Heart left ventricle (tissue), 16 donors: ENCODE measurements around the gene AKT2. TPM values are rescaled to one million over a fixed set of nuclear protein-coding genes. Genes with fewer than 3 reads are reported as not detected.

Experiments used
- ATAC-seq, 4 donors: fragments of 200-7000 bp; cut with Tn5 transposase; one replicate each; pipeline ENCODE4 v1.9.1; 2020 to 2022; ENCODE audit warnings: moderate library complexity in 4 of 4, mild to moderate bottlenecking in 3 of 4, moderate number of reproducible peaks in 1 of 4
- DNase-seq, 5 donors: peaks; one replicate each; pipeline ENCODE4 v3.0.0-alpha.2; 2020
- H3K27ac ChIP-seq, 12 donors: fragments of 200-600 bp; sonication (generic) in 4 of 12; one replicate each; pipeline versions ENCODE4 v1.5.0 to v1.8.0; 2016 to 2022; ENCODE audit warnings: mild to moderate bottlenecking in 2 of 12
- H3K27me3 ChIP-seq, 9 donors: fragments of 200-600 bp; sonication (generic) in 2 of 9; one replicate each; pipeline versions ENCODE4 v1.5.1 to v1.8.0; 2016 to 2022; ENCODE audit warnings: mild to moderate bottlenecking in 3 of 9
- H3K36me3 ChIP-seq, 9 donors: fragments of 200-600 bp; sonication (generic) in 2 of 9; one replicate each; pipeline versions ENCODE4 v1.5.0 to v1.8.0; 2018 to 2022; ENCODE audit warnings: mild to moderate bottlenecking in 2 of 9
- H3K4me1 ChIP-seq, 12 donors: fragments of 200-600 bp; sonication (generic) in 4 of 12; one replicate each; pipeline versions ENCODE4 v1.5.0 to v1.8.0; 2016 to 2022; ENCODE audit warnings: mild to moderate bottlenecking in 3 of 12
- H3K4me3 ChIP-seq, 12 donors: fragments of 200-600 bp; sonication (generic) in 4 of 12; one replicate each; pipeline versions ENCODE4 v1.5.0 to v1.8.0; 2017 to 2022; ENCODE audit warnings: mild to moderate bottlenecking in 9 of 12, moderate library complexity in 4 of 12
- H3K9me3 ChIP-seq, 12 donors: fragments of 200-600 bp; sonication (generic) in 4 of 12; one replicate each; pipeline versions ENCODE4 v1.5.0 to v1.8.0; 2016 to 2022; ENCODE audit warnings: mild to moderate bottlenecking in 1 of 12
- CTCF ChIP-seq, 12 donors: fragments of 200-600 bp; sonication (generic) in 4 of 12; IDR thresholded peaks; one replicate each; pipeline versions ENCODE4 v1.5.0 to v1.8.0; 2018 to 2022; ENCODE audit warnings: antibody characterized with exemption in 12 of 12, mild to moderate bottlenecking in 5 of 12
- POLR2A ChIP-seq, 2 donors: fragments of 450-650 bp; IDR thresholded peaks; one replicate each; pipeline ENCODE4 v1.6.1; 2017; ENCODE audit warnings: antibody characterized with exemption in 2 of 2, mild to moderate bottlenecking in 2 of 2, moderate library complexity in 2 of 2
- WGBS, 4 donors: extraction: QIAGEN DNeasy Blood & Tissue Kit in 2 of 4; methylation state at CpG; one replicate each; pipeline versions ENCODE4 v1.1.5 to v1.1.7; 2013 to 2018; 5-methylcytosine and 5-hydroxymethylcytosine counted together
- intact Hi-C, 10 donors: fragments of 100-400 bp; cut with DNase I; formaldehyde crosslinking; loops; one replicate each; pipeline versions ENCODE4 v1.11.1 to v1.14.2; 2022
- polyA plus RNA-seq, 2 donors: library from polyadenylated mRNA; stranded (reverse); fragments of 200-250 nt; gene quantifications; one replicate each; pipeline ENCODE4 v1.2.3, GENCODE V29; 2013
- total RNA-seq, 9 donors: library from RNA; depleted of rRNA in 2 of 9; stranded (reverse); fragments of >200 nt in 2 of 9; fragmentation: NEBNext Ultra II Directional in 3 of 9; extraction: Animal tissue kit (Norgen Biotek cat#: 25700) in 3 of 9; gene quantifications; one replicate each; pipeline versions ENCODE4 v1.1.0 to v1.2.4, GENCODE V29; 2016 to 2023
- donor health status: ischemic (EF 13 %, LVEDD 7.1; RV severe dilation, severe dysfunction).
- donor health status: healthy with polysubstance abuse.
- donor health status: DM: no; HTN: yes; CAD: no.
- donor health status: DM: no; HTN: no; CAD: no.
- donor health status: ischemic (EF 25% LVEDD 6.9; RV normal size, moderate dysfunction).
- donor health status: ischemic (EF 25% LVEDD 5.7; RV mildly dilated, moderate dysfunction).
- donor health status: healthy.
- donor health status: DM: yes; HTN: yes; CAD: no.
- donor health status: ischemic (EF 35%, LVEDD 5.7; RV mildly dilated, moderate dysfunction).
- donor health status: nonischemic (EF 11% LVEDD 7.7; RV severe dilation, severe dysfunction).
- donor health status: DM: yes; HTN: yes; CAD: no.
- donor health status: PGD.
- donor health status: ischemic (EF 29% LVEDD 5.4; RV normal size, mild dysfunction).
- donor health status: nonischemic (EF 23%, LVEDD 6.1; RV moderate dilation, normal function).

The AKT2 gene
- total and polyA plus RNA-seq, 11 donors, result 71.0 to 132 (median 112) TPM

DNA sequence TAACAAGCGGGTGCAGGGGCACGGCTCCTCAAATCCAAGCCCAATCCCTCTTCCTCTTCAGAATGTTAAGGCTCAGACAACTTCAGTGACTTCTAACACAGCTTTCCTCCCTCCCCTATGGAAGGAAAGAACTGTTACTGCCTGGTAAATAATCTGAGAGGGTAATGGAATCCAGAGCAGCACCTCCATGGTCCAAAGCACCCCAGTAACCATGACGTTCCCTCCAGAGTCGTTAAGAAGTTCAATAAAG is 969 bp downstream of the AKT2 start:
- H3K4me1 ChIP-seq, result peaks cover 5 to 64% (median 57%) of the 10 kb centered on the region in 12 donors
- WGBS, 4 donors, result 10 to 12% (median 10%) methylated on average over 4 of the region's 4 CpGs
- TF ChIP-seq CTCF (IDR thresholded peaks at IDR 0.05) (no peak), POLR2A (IDR thresholded peaks at IDR 0.05) (no peak)

GRCh38 chr19:40283414-40284250 is 1.5 kb downstream of the AKT2 start:
- DNase-seq, result no peak
- peak overlapping the region; percentile 73 to 99 (median 87) for H3K4me3 ChIP-seq
- H3K4me1 ChIP-seq, result peaks cover 5 to 70% (median 62%) of the 10 kb centered on the region in 12 donors
- WGBS, 4 donors, result 39 to 48% (median 43%) methylated on average over 10 to 12 of the region's 12 CpGs
- TF ChIP-seq CTCF (IDR thresholded peaks at IDR 0.05), result no peak
- no peak for TF ChIP-seq POLR2A (IDR thresholded peaks at IDR 0.05)
- ATAC-seq, result no peak
- H3K27me3 ChIP-seq, result no peaks in the 10 kb centered on the region
- H3K27ac ChIP-seq, result peak overlapping the region in 11 of 12 donors; percentile 87 to 99 (median 96)
- H3K36me3 ChIP-seq, result no peaks in the 10 kb centered on the region
- intact Hi-C loops, result loop anchor here in 4 of 10 donors (5.0 to 10.0 kb wide), 2 partner anchors 41 to 321 kb away; partner anchors contain the start of gene LTBP4 (in 1 of the 4)
- no peaks in the 10 kb centered on the region for H3K9me3 ChIP-seq

More for the DNA sequence above, 969 bp downstream of the AKT2 start:
- DNase-seq (no peak), ATAC-seq (no peak)
- intact Hi-C loops, result loop anchor here in 4 of 10 donors (5.0 to 10.0 kb wide), 2 partner anchors 42 to 321 kb away; partner anchors contain the start of gene LTBP4 (in 1 of the 4)
- Histone ChIP-seq H3K27me3 (no peaks in the 10 kb centered on the region), H3K9me3 (no peaks in the 10 kb centered on the region), H3K4me3 (peak overlapping the region; percentile 73 to 99 (median 87)), H3K36me3 (no peaks in the 10 kb centered on the region), H3K27ac (peak overlapping the region; percentile 87 to 99 (median 96))

DNA sequence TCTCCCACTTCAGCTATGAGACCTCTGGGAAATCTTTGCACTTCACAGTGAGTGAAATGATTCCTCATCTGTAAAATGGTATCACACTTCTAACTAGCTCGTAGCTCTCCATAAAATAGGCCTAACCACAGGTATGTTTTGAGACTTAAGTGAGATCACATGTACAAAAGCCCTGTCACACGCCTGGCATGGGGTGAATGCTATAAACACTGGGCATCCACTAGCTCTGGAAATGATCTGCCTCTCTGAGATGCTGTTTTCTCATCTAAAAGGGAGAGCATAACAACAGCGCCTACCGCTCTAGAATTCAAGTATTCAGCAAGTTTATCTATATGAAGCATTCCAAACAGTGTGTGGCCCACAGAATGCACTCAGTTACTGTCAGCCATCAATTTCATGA is 2.2 kb downstream of the AKT2 start:
- TF ChIP-seq POLR2A (IDR thresholded peaks at IDR 0.05) (no peak), CTCF (IDR thresholded peaks at IDR 0.05) (no peak)
- WGBS, 4 donors, result 52 to 73% (median 65%) methylated on average over 4 of the region's 4 CpGs
- H3K36me3 ChIP-seq, result no peaks in the 10 kb centered on the region
- H3K27me3 ChIP-seq, result no peaks in the 10 kb centered on the region
- H3K27ac ChIP-seq, result peak overlapping the region in 10 of 12 donors; percentile 87 to 99 (median 96)
- intact Hi-C loops, result loop anchor here in 4 of 10 donors (5.0 to 10.0 kb wide), 2 partner anchors 41 to 322 kb away; partner anchors contain the start of gene LTBP4 (in 1 of the 4)
- ATAC-seq, result no peak
- peak overlapping the region in 3 of 12 donors; percentile 73 to 98 (median 77) for H3K4me3 ChIP-seq
- no peaks in the 10 kb centered on the region for H3K9me3 ChIP-seq
- peaks cover 5 to 77% (median 68%) of the 10 kb centered on the region in 12 donors for H3K4me1 ChIP-seq
- no peak for DNase-seq

DNA sequence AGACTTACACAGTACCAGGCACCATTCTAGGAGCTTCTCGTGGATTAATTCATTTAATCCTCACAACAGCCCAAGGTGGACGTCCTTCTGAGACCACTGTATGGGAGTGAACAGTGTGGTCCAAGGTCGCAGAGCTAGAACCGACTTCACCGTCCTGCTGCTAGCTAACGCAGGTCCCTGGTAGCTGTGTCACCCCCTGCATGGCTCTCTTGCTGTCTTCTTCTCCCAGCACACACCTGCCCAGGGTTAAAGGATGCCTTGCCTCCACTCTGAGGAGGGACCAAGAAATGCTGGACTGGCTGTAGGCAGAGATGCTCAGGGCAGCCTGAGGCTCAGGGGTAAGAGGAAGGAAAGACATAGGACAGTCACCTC is 3.0 kb downstream of the AKT2 start:
- H3K27ac ChIP-seq, result peak overlapping the region in 9 of 12 donors; percentile 87 to 99 (median 96)
- no peaks in the 10 kb centered on the region for H3K9me3 ChIP-seq
- TF ChIP-seq POLR2A (IDR thresholded peaks at IDR 0.05), result no peak
- no peak for TF ChIP-seq CTCF (IDR thresholded peaks at IDR 0.05)
- 83 to 90% (median 88%) methylated on average over 6 of the region's 6 CpGs for WGBS, 4 donors
- ATAC-seq, result no peak
- H3K36me3 ChIP-seq, result no peaks in the 10 kb centered on the region
- H3K4me1 ChIP-seq, result peaks cover 5 to 84% (median 74%) of the 10 kb centered on the region in 12 donors
- H3K27me3 ChIP-seq, result no peaks in the 10 kb centered on the region
- intact Hi-C loops, result loop anchor here in 4 of 10 donors (5.0 to 10.0 kb wide), 2 partner anchors 40 to 323 kb away; partner anchors contain the start of gene LTBP4 (in 1 of the 4)
- no peak overlapping the region for H3K4me3 ChIP-seq
- no peak for DNase-seq
